HepG2 (cell line): ENCODE results near the gene ABCG5. TPM values are rescaled to one million over a fixed set of nuclear protein-coding genes. Genes with fewer than 3 reads are reported as not detected.

Source experiments
- NCOA1 ChIP-seq: sonication (generic); formaldehyde crosslinking; IDR thresholded peaks from 2 replicates; pipeline ENCODE4 v1.9.0; 2021; ENCODE audit warnings: missing genetic modification reagents
- NR3C1 ChIP-seq: sonication (generic); formaldehyde crosslinking; IDR thresholded peaks from 2 replicates; pipeline ENCODE4 v1.4.0; 2020; ENCODE audit warnings: missing genetic modification reagents
- polyA plus RNA-seq, 8 experiments: library from polyadenylated mRNA; depleted of rRNA in 3 of 8; stranded (reverse) in 7 of 8; unstranded in 1 of 8; fragments of >200 nt; fragmentation: Illumina TruSeq in 4 of 8; extraction: Trizol in 4 of 8; gene quantifications; 2 replicates each; pipeline versions ENCODE4 v1.2.1 to v1.2.3, GENCODE V29; 2011 to 2016; ENCODE audit warnings: low read depth in 4 of 8, missing spikeins in 1 of 8, mixed read lengths in 1 of 8; ENCODE audit not compliant: insufficient read depth in 1 of 8
- total RNA-seq, 5 experiments: library from RNA; depleted of rRNA; stranded (reverse); fragments of >200 nt; fragmentation: Illumina TruSeq; extraction: Trizol; gene quantifications; 2 replicates each; pipeline ENCODE4 v1.2.3, GENCODE V29; 2016; ENCODE audit warnings: low read depth in 1 of 5
- TF ChIP-seq, protein P1 (sequence below): sonication (generic); formaldehyde crosslinking; IDR thresholded peaks from 2 replicates; pipeline ENCODE4 v1.8.0; 2022; ENCODE audit warnings: mild to moderate bottlenecking, missing genetic modification reagents, borderline replicate concordance
- TF ChIP-seq, protein P2 (sequence below): sonication (generic); formaldehyde crosslinking; IDR thresholded peaks from 2 replicates; pipeline ENCODE4 v1.5.0; 2020; ENCODE audit warnings: mild to moderate bottlenecking, missing genetic modification reagents, borderline replicate concordance
- TF ChIP-seq, protein P3 (sequence below): sonication (generic); formaldehyde crosslinking; IDR thresholded peaks from 2 replicates; pipeline ENCODE4 v1.8.0; 2022; ENCODE audit warnings: low read depth, missing genetic modification reagents

Gene ABCG5
- total and polyA plus RNA-seq, 2 of the 13 experiments (the other 11 are each of a cell fraction or from before 2014, with no cell fraction given): 15.1 to 39.0 TPM

DNA sequence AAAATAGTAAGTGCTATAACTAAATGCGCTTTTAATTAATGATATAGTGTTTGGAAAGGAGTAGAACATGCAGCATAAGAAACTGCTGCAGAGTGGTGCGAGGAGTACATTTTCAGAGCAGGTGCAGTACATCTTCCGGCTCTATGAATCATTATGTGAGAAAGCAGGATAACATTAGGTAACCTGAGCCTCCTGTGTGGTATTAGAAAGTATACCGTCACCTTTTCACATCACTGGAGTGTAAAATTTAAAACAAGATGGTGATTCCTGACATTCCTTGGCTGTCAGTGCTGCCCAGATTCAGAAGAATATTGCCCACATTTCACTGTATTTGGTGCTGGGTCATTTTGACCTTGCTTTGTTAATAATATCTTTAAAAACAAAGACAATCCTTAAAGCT is 72.6 kb downstream of the ABCG5 start (continued):
- TF ChIP-seq, protein P1, sequence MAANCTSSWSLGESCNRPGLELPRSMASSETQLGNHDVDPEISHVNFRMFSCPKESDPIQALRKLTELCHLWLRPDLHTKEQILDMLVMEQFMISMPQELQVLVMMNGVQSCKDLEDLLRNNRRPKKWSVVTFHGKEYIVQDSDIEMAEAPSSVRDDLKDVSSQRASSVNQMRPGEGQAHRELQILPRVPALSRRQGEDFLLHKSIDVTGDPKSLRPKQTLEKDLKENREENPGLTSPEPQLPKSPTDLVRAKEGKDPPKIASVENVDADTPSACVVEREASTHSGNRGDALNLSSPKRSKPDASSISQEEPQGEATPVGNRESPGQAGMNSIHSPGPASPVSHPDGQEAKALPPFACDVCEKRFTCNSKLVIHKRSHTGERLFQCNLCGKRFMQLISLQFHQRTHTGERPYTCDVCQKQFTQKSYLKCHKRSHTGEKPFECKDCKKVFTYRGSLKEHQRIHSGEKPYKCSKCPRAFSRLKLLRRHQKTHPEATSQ (CRISPR knock-in tag): no peak
- TF ChIP-seq, protein P2, sequence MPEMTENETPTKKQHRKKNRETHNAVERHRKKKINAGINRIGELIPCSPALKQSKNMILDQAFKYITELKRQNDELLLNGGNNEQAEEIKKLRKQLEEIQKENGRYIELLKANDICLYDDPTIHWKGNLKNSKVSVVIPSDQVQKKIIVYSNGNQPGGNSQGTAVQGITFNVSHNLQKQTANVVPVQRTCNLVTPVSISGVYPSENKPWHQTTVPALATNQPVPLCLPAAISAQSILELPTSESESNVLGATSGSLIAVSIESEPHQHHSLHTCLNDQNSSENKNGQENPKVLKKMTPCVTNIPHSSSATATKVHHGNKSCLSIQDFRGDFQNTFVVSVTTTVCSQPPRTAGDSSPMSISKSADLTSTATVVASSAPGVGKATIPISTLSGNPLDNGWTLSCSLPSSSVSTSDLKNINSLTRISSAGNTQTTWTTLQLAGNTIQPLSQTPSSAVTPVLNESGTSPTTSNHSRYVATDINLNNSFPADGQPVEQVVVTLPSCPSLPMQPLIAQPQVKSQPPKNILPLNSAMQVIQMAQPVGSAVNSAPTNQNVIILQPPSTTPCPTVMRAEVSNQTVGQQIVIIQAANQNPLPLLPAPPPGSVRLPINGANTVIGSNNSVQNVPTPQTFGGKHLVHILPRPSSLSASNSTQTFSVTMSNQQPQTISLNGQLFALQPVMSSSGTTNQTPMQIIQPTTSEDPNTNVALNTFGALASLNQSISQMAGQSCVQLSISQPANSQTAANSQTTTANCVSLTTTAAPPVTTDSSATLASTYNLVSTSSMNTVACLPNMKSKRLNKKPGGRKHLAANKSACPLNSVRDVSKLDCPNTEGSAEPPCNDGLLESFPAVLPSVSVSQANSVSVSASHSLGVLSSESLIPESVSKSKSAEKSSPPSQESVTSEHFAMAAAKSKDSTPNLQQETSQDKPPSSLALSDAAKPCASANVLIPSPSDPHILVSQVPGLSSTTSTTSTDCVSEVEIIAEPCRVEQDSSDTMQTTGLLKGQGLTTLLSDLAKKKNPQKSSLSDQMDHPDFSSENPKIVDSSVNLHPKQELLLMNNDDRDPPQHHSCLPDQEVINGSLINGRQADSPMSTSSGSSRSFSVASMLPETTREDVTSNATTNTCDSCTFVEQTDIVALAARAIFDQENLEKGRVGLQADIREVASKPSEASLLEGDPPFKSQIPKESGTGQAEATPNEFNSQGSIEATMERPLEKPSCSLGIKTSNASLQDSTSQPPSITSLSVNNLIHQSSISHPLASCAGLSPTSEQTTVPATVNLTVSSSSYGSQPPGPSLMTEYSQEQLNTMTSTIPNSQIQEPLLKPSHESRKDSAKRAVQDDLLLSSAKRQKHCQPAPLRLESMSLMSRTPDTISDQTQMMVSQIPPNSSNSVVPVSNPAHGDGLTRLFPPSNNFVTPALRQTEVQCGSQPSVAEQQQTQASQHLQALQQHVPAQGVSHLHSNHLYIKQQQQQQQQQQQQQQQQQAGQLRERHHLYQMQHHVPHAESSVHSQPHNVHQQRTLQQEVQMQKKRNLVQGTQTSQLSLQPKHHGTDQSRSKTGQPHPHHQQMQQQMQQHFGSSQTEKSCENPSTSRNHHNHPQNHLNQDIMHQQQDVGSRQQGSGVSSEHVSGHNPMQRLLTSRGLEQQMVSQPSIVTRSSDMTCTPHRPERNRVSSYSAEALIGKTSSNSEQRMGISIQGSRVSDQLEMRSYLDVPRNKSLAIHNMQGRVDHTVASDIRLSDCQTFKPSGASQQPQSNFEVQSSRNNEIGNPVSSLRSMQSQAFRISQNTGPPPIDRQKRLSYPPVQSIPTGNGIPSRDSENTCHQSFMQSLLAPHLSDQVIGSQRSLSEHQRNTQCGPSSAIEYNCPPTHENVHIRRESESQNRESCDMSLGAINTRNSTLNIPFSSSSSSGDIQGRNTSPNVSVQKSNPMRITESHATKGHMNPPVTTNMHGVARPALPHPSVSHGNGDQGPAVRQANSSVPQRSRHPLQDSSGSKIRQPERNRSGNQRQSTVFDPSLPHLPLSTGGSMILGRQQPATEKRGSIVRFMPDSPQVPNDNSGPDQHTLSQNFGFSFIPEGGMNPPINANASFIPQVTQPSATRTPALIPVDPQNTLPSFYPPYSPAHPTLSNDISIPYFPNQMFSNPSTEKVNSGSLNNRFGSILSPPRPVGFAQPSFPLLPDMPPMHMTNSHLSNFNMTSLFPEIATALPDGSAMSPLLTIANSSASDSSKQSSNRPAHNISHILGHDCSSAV: no peak
- TF ChIP-seq NR3C1 (CRISPR knock-in tag) (no peak), NCOA1 (CRISPR knock-in tag) (no peak)
- TF ChIP-seq, protein P3, sequence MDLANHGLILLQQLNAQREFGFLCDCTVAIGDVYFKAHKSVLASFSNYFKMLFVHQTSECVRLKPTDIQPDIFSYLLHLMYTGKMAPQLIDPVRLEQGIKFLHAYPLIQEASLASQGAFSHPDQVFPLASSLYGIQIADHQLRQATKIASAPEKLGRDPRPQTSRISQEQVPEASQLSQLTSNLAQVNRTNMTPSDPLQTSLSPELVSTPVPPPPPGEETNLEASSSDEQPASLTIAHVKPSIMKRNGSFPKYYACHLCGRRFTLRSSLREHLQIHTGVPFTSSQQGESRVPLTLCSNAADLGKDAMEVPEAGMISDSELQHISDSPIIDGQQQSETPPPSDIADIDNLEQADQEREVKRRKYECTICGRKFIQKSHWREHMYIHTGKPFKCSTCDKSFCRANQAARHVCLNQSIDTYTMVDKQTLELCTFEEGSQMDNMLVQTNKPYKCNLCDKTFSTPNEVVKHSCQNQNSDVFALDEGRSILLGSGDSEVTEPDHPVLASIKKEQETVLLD (CRISPR knock-in tag): no peak
